GM12873 (cell line): ENCODE results near the gene RAD51B.

ENCODE experiments used
- CTCF ChIP-seq: IDR thresholded peaks from 2 replicates; pipeline ENCODE4 v1.5.1; 2012; ENCODE audit warnings: low read depth, mild to moderate bottlenecking, moderate library complexity, low read length, control low read depth; ENCODE audit not compliant: insufficient read depth; ENCODE audit errors: missing control alignments

RAD51B gene

GRCh38 chr14:68158640-68159039 is 339.1 kb downstream of the RAD51B start:
- no peak for TF ChIP-seq CTCF

GRCh38 chr14:68159701-68160633 is 340.4 kb downstream of the RAD51B start:
- no peak for TF ChIP-seq CTCF

GRCh38 chr14:68160779-68161546 is 341.4 kb downstream of the RAD51B start:
- TF ChIP-seq CTCF: no peak

GRCh38 chr14:68162887-68163286 is 343.3 kb downstream of the RAD51B start:
- no peak for TF ChIP-seq CTCF

GRCh38 chr14:68164711-68165113 is 345.1 kb downstream of the RAD51B start:
- no peak for TF ChIP-seq CTCF

GRCh38 chr14:68165274-68165843 is 345.8 kb downstream of the RAD51B start:
- no peak for TF ChIP-seq CTCF
